H9 (cell line): ENCODE results near the gene SLC38A11. TPM values are rescaled to one million over a fixed set of nuclear protein-coding genes. Genes with fewer than 3 reads are reported as not detected.

Experiments
- DNase-seq: peaks from one replicate; pipeline ENCODE4 v3.0.0-alpha.2; 2017
- H2AFZ ChIP-seq: one replicate; pipeline ENCODE4 v1.6.1; 2013; ENCODE audit warnings: mild to moderate bottlenecking, low read length, control low read depth, moderate library complexity
- H2AK5ac ChIP-seq: 2 replicates; pipeline ENCODE4 v1.6.1; 2013; ENCODE audit warnings: low read length, control low read depth, mixed read lengths; ENCODE audit not compliant: insufficient read length
- H2BK120ac ChIP-seq: one replicate; pipeline ENCODE4 v1.6.1; 2013; ENCODE audit warnings: low read depth, mild to moderate bottlenecking, low read length, control low read depth, inconsistent platforms; ENCODE audit not compliant: poor library complexity, severe bottlenecking
- H2BK12ac ChIP-seq: 2 replicates; pipeline ENCODE4 v1.6.1; 2013; ENCODE audit warnings: low read length, control low read depth, mixed read lengths, low read depth; ENCODE audit not compliant: insufficient read length
- H2BK15ac ChIP-seq: 2 replicates; pipeline ENCODE4 v1.6.1; 2013; ENCODE audit warnings: low read depth, low read length, control low read depth
- H2BK20ac ChIP-seq: one replicate; pipeline ENCODE4 v1.6.1; 2013; ENCODE audit warnings: low read depth, mild to moderate bottlenecking, low read length, control low read depth, inconsistent platforms; ENCODE audit not compliant: poor library complexity, severe bottlenecking
- H2BK5ac ChIP-seq: 2 replicates; pipeline ENCODE4 v1.6.1; 2013; ENCODE audit warnings: low read length, control low read depth, mixed read lengths; ENCODE audit not compliant: insufficient read length
- H3K14ac ChIP-seq: 2 replicates; pipeline ENCODE4 v1.6.1; 2013; ENCODE audit warnings: low read length, control low read depth; ENCODE audit not compliant: insufficient read depth
- H3K18ac ChIP-seq: 2 replicates; pipeline ENCODE4 v1.6.1; 2013; ENCODE audit warnings: low read depth, mild to moderate bottlenecking, mixed read lengths, low read length, control low read depth; ENCODE audit not compliant: insufficient read length
- H3K23ac ChIP-seq: 2 replicates; pipeline ENCODE4 v1.6.1; 2013; ENCODE audit warnings: low read length, control low read depth, mixed read lengths, low read depth; ENCODE audit not compliant: insufficient read length
- H3K23me2 ChIP-seq: 2 replicates; pipeline ENCODE4 v1.6.1; 2013; ENCODE audit warnings: low read depth, mild to moderate bottlenecking, mixed read lengths, low read length, control low read depth; ENCODE audit not compliant: insufficient read length, poor library complexity, severe bottlenecking
- H3K27ac ChIP-seq: 2 replicates; pipeline ENCODE4 v1.5.1; 2013; ENCODE audit warnings: low read length, control low read depth, mixed read lengths, low read depth; ENCODE audit not compliant: insufficient read length
- H3K27me3 ChIP-seq: 2 replicates; pipeline ENCODE4 v1.6.1; 2013; ENCODE audit warnings: low read length, control low read depth, inconsistent platforms; ENCODE audit not compliant: insufficient read depth
- H3K4ac ChIP-seq: 2 replicates; pipeline ENCODE4 v1.6.1; 2013; ENCODE audit warnings: low read depth, mild to moderate bottlenecking, control low read depth, inconsistent platforms, low read length, moderate library complexity
- H3K4me1 ChIP-seq: 2 replicates; pipeline ENCODE4 v1.6.1; 2013; ENCODE audit warnings: low read length, control low read depth, inconsistent platforms; ENCODE audit not compliant: insufficient read depth
- H3K4me2 ChIP-seq: 2 replicates; pipeline ENCODE4 v1.6.1; 2013; ENCODE audit warnings: low read length, control low read depth, mixed read lengths; ENCODE audit not compliant: insufficient read length, insufficient read depth
- H3K56ac ChIP-seq: 2 replicates; pipeline ENCODE4 v1.6.1; 2013; ENCODE audit warnings: low read depth, mild to moderate bottlenecking, mixed read lengths, low read length, control low read depth; ENCODE audit not compliant: insufficient read length
- H3K79me1 ChIP-seq: 2 replicates; pipeline ENCODE4 v1.6.1; 2013; ENCODE audit warnings: low read depth, mild to moderate bottlenecking, moderate library complexity, low read length, control low read depth, inconsistent platforms; ENCODE audit not compliant: insufficient read depth, poor library complexity, severe bottlenecking
- H3K79me2 ChIP-seq: 2 replicates; pipeline ENCODE4 v1.6.1; 2013; ENCODE audit warnings: low read length, control low read depth, inconsistent platforms; ENCODE audit not compliant: insufficient read depth
- H3K9ac ChIP-seq: 2 replicates; pipeline ENCODE4 v1.6.1; 2013; ENCODE audit warnings: low read length, control low read depth, mixed read lengths; ENCODE audit not compliant: insufficient read length; ENCODE audit errors: extremely low read depth
- H3K9me3 ChIP-seq: one replicate; pipeline ENCODE4 v1.6.1; 2013; ENCODE audit warnings: low read depth, low read length, inconsistent platforms; ENCODE audit not compliant: control insufficient read depth
- H3T11ph ChIP-seq: one replicate; pipeline ENCODE4 v1.6.1; 2013; ENCODE audit warnings: mild to moderate bottlenecking, low read length, control low read depth, inconsistent platforms
- H4K20me1 ChIP-seq: one replicate; pipeline ENCODE4 v1.6.1; 2013; ENCODE audit not compliant: control insufficient read depth, insufficient read length, insufficient read depth
- H4K5ac ChIP-seq: 2 replicates; pipeline ENCODE4 v1.6.1; 2013; ENCODE audit warnings: low read depth, mild to moderate bottlenecking, mixed read lengths, low read length, control low read depth; ENCODE audit not compliant: insufficient read length
- H4K8ac ChIP-seq: replicated peaks from 2 replicates; pipeline ENCODE4 v1.6.1; 2013; ENCODE audit warnings: low read length, control low read depth, mixed read lengths, low read depth; ENCODE audit not compliant: insufficient read length
- H4K91ac ChIP-seq: 2 replicates; pipeline ENCODE4 v1.6.1; 2013; ENCODE audit warnings: low read depth, mild to moderate bottlenecking, moderate library complexity, mixed read lengths, low read length, control low read depth; ENCODE audit not compliant: insufficient read length
- H3K27ac Mint-ChIP-seq, 3 experiments: 2 replicates in 2 of 3; 3 replicates in 1 of 3; pipeline ENCODE4 v1.8.0; 2020 to 2021; ENCODE audit warnings: mixed read lengths in 3 of 3, mild to moderate bottlenecking in 1 of 3, moderate library complexity in 1 of 3
- H3K27me3 Mint-ChIP-seq: 2 replicates; pipeline ENCODE4 v1.8.0; 2021; ENCODE audit warnings: low read depth, mild to moderate bottlenecking, moderate library complexity, mixed read lengths
- H3K36me3 Mint-ChIP-seq, 3 experiments: 2 replicates in 2 of 3; 3 replicates in 1 of 3; pipeline ENCODE4 v1.8.0; 2020 to 2021; ENCODE audit warnings: low read depth in 3 of 3, mixed read lengths in 3 of 3; ENCODE audit not compliant: insufficient read depth in 1 of 3
- H3K4me1 Mint-ChIP-seq, 2 experiments: 2 replicates each; pipeline ENCODE4 v1.8.0; 2020; ENCODE audit warnings: mixed read lengths in 2 of 2
- H3K4me3 Mint-ChIP-seq, 2 experiments: 2 replicates in 1 of 2; 3 replicates in 1 of 2; pipeline ENCODE4 v1.8.0; 2020 to 2021; ENCODE audit warnings: mild to moderate bottlenecking in 2 of 2, mixed read lengths in 2 of 2, moderate library complexity in 1 of 2
- H3K9me3 Mint-ChIP-seq, 2 experiments: 2 replicates in 1 of 2; 3 replicates in 1 of 2; pipeline ENCODE4 v1.8.0; 2020; ENCODE audit warnings: mild to moderate bottlenecking in 2 of 2, mixed read lengths in 2 of 2, moderate library complexity in 1 of 2
- WGBS: extraction: QIAGEN DNeasy Blood & Tissue Kit; methylation state at CpG from one replicate; pipeline ENCODE4 v1.1.7; 2013; ENCODE audit warnings: missing lambda C conversion rate, low lambda C conversion rate, mixed read lengths; ENCODE audit not compliant: insufficient read length; ENCODE audit errors: extremely low coverage; 5-methylcytosine and 5-hydroxymethylcytosine counted together
- total RNA-seq: library from RNA; stranded (reverse); gene quantifications from 2 replicates; pipeline ENCODE4 v1.2.1, GENCODE V29; 2021
- TF ChIP-seq, protein P1 (sequence below): fragments of 200-600 bp; sonication (generic); conservative IDR thresholded peaks from 3 replicates; pipeline ENCODE4 v1.8.0; 2021; ENCODE audit warnings: antibody characterized with exemption, mild to moderate bottlenecking

Gene SLC38A11
- total RNA-seq, 1 experiment from 2014 or later: not detected

DNA sequence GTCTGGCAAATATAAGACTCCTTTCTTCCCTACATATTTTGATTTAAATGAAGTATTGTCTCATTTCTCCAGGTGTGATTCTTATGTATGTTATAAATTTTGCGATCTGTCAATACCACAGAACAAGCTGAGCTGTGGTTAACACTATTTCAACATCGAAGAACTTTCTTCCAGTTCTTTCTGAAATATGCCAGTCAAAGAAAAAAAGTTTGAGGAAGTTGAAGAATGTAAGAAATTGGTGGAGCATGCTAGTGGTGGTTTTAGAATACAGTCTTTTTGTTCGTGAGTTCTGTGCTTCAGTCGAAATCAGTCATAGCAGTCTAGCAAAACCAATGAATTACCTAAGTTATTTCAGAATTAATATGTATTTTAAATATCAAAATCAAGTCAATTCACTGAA, 105.1 kb downstream of the SLC38A11 start:
- Mint-ChIP-seq H3K27ac (no peak overlapping the region), H3K9me3 (no peaks in the 10 kb centered on the region), H3K36me3 (no peaks in the 10 kb centered on the region), H3K4me3 (no peak overlapping the region), H3K4me1 (peaks cover 0 to 4% of the 10 kb centered on the region in 2 experiments; a peak in 1 of 4 replicates), H3K27me3 (no peaks in the 10 kb centered on the region)
- no CpG with 5 or more reads among the region's 4 CpGs for WGBS
- no peak overlapping the region for H2BK15ac ChIP-seq
- TF ChIP-seq, protein P1, sequence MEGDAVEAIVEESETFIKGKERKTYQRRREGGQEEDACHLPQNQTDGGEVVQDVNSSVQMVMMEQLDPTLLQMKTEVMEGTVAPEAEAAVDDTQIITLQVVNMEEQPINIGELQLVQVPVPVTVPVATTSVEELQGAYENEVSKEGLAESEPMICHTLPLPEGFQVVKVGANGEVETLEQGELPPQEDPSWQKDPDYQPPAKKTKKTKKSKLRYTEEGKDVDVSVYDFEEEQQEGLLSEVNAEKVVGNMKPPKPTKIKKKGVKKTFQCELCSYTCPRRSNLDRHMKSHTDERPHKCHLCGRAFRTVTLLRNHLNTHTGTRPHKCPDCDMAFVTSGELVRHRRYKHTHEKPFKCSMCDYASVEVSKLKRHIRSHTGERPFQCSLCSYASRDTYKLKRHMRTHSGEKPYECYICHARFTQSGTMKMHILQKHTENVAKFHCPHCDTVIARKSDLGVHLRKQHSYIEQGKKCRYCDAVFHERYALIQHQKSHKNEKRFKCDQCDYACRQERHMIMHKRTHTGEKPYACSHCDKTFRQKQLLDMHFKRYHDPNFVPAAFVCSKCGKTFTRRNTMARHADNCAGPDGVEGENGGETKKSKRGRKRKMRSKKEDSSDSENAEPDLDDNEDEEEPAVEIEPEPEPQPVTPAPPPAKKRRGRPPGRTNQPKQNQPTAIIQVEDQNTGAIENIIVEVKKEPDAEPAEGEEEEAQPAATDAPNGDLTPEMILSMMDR: no peak
- H4K91ac ChIP-seq: no peak overlapping the region
- no peak overlapping the region for H2AFZ ChIP-seq
- H4K20me1 ChIP-seq: no peaks in the 10 kb centered on the region
- no peak overlapping the region for H3K9ac ChIP-seq
- H3K79me1 ChIP-seq: no peaks in the 10 kb centered on the region
- no peak overlapping the region for H2AK5ac ChIP-seq
- H3K27ac ChIP-seq: no peak overlapping the region
- no peak overlapping the region for H3K4ac ChIP-seq
- H3K79me2 ChIP-seq: no peaks in the 10 kb centered on the region
- no peak overlapping the region for H4K5ac ChIP-seq
- H3K23ac ChIP-seq: no peak overlapping the region
- H3K14ac ChIP-seq: no peak overlapping the region
- no peaks in the 10 kb centered on the region for H3K4me1 ChIP-seq
- H4K8ac ChIP-seq: no peak overlapping the region
- no peak for DNase-seq
- H2BK20ac ChIP-seq: no peak overlapping the region
- no peak overlapping the region for H3T11ph ChIP-seq
- no peak overlapping the region for H3K18ac ChIP-seq
- H2BK120ac ChIP-seq: no peak overlapping the region
- no peak overlapping the region for H3K56ac ChIP-seq
- H2BK5ac ChIP-seq: no peak overlapping the region
- no peaks in the 10 kb centered on the region for H3K9me3 ChIP-seq
- H3K23me2 ChIP-seq: no peaks in the 10 kb centered on the region
- H2BK12ac ChIP-seq: no peak overlapping the region
- H3K27me3 ChIP-seq: no peaks in the 10 kb centered on the region
- no peak overlapping the region for H3K4me2 ChIP-seq
